Endothelial cell of umbilical vein (primary cell): ENCODE measurements around the gene STMN3. TPM values are rescaled to one million over a fixed set of nuclear protein-coding genes. Genes with fewer than 3 reads are reported as not detected.

ENCODE experiments used
- BruUV-seq: library from RNA; stranded (reverse); fragments of 400-500 nt; replicated peaks from 2 replicates; lab custom pipeline; 2021; lab: Mats Ljungman, UMichigan
- CTCF ChIA-PET: fragments of 300-600, 350-600 bp; sonication (Branson Sonifier 250); formaldehyde crosslinking; loops from one replicate; lab custom pipeline; 2021; ENCODE audit warnings: antibody characterized with exemption, inconsistent platforms; lab: Charles Lee
- POLR2A ChIA-PET: fragments of 300-600, 350-600 bp; sonication (Branson Sonifier 250); formaldehyde crosslinking; loops from one replicate; lab custom pipeline; 2021; ENCODE audit warnings: antibody characterized with exemption, inconsistent platforms; lab: Charles Lee
- DNase-seq: peaks from one replicate; pipeline ENCODE4 v3.0.0-alpha.2; 2011; ENCODE audit warnings: low read depth, low spot score
- FAIRE-seq: peaks from 2 replicates; lab custom pipeline; 2011; peaks lifted over from hg19 to GRCh38; lab: Jason Lieb, UNC
- H2AFZ ChIP-seq: 2 replicates; pipeline ENCODE4 v1.6.0; 2012; ENCODE audit warnings: low read depth, low read length, control low read depth, inconsistent platforms
- H3K27ac ChIP-seq: 2 replicates; pipeline ENCODE4 v1.5.1; 2011; ENCODE audit warnings: low read depth, mild to moderate bottlenecking, control low read depth, low read length, moderate library complexity; ENCODE audit not compliant: insufficient read depth
- H3K27me3 ChIP-seq, 2 experiments: 2 replicates each; pipeline versions ENCODE4 v1.6.0 to v1.6.1; 2011; ENCODE audit warnings: low read length in 2 of 2, mixed read lengths in 1 of 2; ENCODE audit not compliant: control insufficient read depth in 2 of 2, insufficient read depth in 2 of 2
- H3K36me3 ChIP-seq, 2 experiments: 2 replicates in 1 of 2; 3 replicates in 1 of 2; pipeline ENCODE4 v1.5.1; 2011; ENCODE audit warnings: low read length in 2 of 2, mild to moderate bottlenecking in 1 of 2, moderate library complexity in 1 of 2; ENCODE audit not compliant: control insufficient read depth in 2 of 2, insufficient read depth in 2 of 2; ENCODE audit errors: extremely low read depth in 1 of 2
- H3K4me1 ChIP-seq: 3 replicates; pipeline ENCODE4 v1.5.1; 2011; ENCODE audit warnings: mild to moderate bottlenecking, low read length; ENCODE audit not compliant: control insufficient read depth, insufficient read depth; ENCODE audit errors: extremely low read depth
- H3K4me2 ChIP-seq: 2 replicates; pipeline ENCODE4 v1.6.1; 2011; ENCODE audit warnings: low read length, control low read depth, mixed read lengths; ENCODE audit not compliant: insufficient read depth
- H3K4me3 ChIP-seq, 3 experiments: fragments of 200-600 bp in 1 of 3; sonication (generic), shearing (Covaris generic) in 1 of 3; replicated peaks in 1 of 3; 2 replicates each; pipeline ENCODE4 v1.5.1; 2011 to 2016; ENCODE audit warnings: control low read depth in 3 of 3, low read length in 3 of 3, mild to moderate bottlenecking in 2 of 3, inconsistent platforms in 1 of 3, low read depth in 1 of 3, moderate library complexity in 1 of 3; ENCODE audit not compliant: insufficient read depth in 1 of 3
- H3K79me2 ChIP-seq: 2 replicates; pipeline ENCODE4 v1.6.0; 2012; ENCODE audit warnings: low read length, inconsistent platforms; ENCODE audit not compliant: control insufficient read depth, insufficient read depth
- H3K9ac ChIP-seq: replicated peaks from 2 replicates; pipeline ENCODE3; 2011; ENCODE audit warnings: low read length, control low read depth; ENCODE audit not compliant: insufficient read depth; ENCODE audit errors: extremely low read depth
- H3K9me1 ChIP-seq: replicated peaks from 3 replicates; pipeline ENCODE4 v1.6.0; 2011; ENCODE audit warnings: mild to moderate bottlenecking, low read length; ENCODE audit not compliant: control insufficient read depth, insufficient read depth; ENCODE audit errors: extremely low read depth
- H3K9me3 ChIP-seq: replicated peaks from 2 replicates; pipeline ENCODE4 v1.5.1; 2012; ENCODE audit warnings: low read length, inconsistent platforms; ENCODE audit not compliant: control insufficient read depth, insufficient read depth
- H4K20me1 ChIP-seq: replicated peaks from 2 replicates; pipeline ENCODE3; 2011; ENCODE audit warnings: mild to moderate bottlenecking, low read length; ENCODE audit not compliant: control insufficient read depth, insufficient read depth; ENCODE audit errors: extremely low read depth
- CTCF ChIP-seq, 2 donors: IDR thresholded peaks; 1 replicate in 1 of 2; 2 replicates in 1 of 2; pipeline ENCODE4 v1.5.1; 2011; ENCODE audit warnings: low read length in 2 of 2, mild to moderate bottlenecking in 2 of 2, moderate library complexity in 2 of 2, control low read depth in 1 of 2, inconsistent platforms in 1 of 2, low read depth in 1 of 2; ENCODE audit not compliant: insufficient read depth in 1 of 2; ENCODE audit errors: extremely low read depth in 1 of 2
- EZH2 ChIP-seq: IDR thresholded peaks from 2 replicates; pipeline ENCODE4 v1.6.1; 2012; ENCODE audit warnings: borderline replicate concordance, low read depth, mild to moderate bottlenecking, moderate library complexity, low read length, inconsistent platforms; ENCODE audit not compliant: severe bottlenecking
- FOS ChIP-seq: IDR thresholded peaks from 2 replicates; pipeline ENCODE4 v1.6.1; 2011; ENCODE audit warnings: mild to moderate bottlenecking, low read length, moderate library complexity, borderline replicate concordance; ENCODE audit not compliant: insufficient read depth
- GATA2 ChIP-seq: IDR thresholded peaks from 2 replicates; pipeline ENCODE4 v1.7.0; 2011; ENCODE audit warnings: low read depth, mild to moderate bottlenecking, moderate library complexity, mixed read lengths, low read length; ENCODE audit not compliant: insufficient read length, insufficient read depth
- JUN ChIP-seq: IDR thresholded peaks from 2 replicates; pipeline ENCODE4 v1.6.1; 2011; ENCODE audit warnings: borderline replicate concordance, low read depth; ENCODE audit not compliant: insufficient read length, insufficient read depth
- MAX ChIP-seq: IDR thresholded peaks from 2 replicates; pipeline ENCODE4 v1.6.1; 2011; ENCODE audit not compliant: insufficient read depth, insufficient read length
- MYC ChIP-seq: IDR thresholded peaks from one replicate; pipeline ENCODE4 v1.6.1; 2011; ENCODE audit warnings: mild to moderate bottlenecking, low read depth, low read length
- POLR2A ChIP-seq: IDR thresholded peaks from 2 replicates; pipeline ENCODE4 v1.6.1; 2012; ENCODE audit warnings: low read depth, mild to moderate bottlenecking, control low read depth, low read length
- POLR2AphosphoS5 ChIP-seq: IDR thresholded peaks from 2 replicates; pipeline ENCODE4 v1.6.1; 2012; ENCODE audit warnings: low read depth, mild to moderate bottlenecking, control low read depth, low read length, moderate library complexity; ENCODE audit not compliant: insufficient read depth
- dilution Hi-C: fragments of 300-500 bp; cut with MboI; formaldehyde crosslinking; loops from one replicate; pipeline ENCODE4 v1.15.0; 2019; ENCODE audit warnings: low sequenced_read_pairs; ENCODE audit not compliant: extremely low pct_ligation_motif_present
- intact Hi-C: fragments of 100-400 bp; cut with micrococcal nuclease; formaldehyde crosslinking; loops from one replicate; pipeline ENCODE4 v1.10.0; 2022
- polyA plus RNA-seq, 4 experiments: library from polyadenylated mRNA; depleted of rRNA in 3 of 4; stranded (reverse) in 3 of 4; unstranded in 1 of 4; fragments of >200 nt; gene quantifications; 2 replicates each; pipeline versions ENCODE4 v1.2.1 to v1.2.3, GENCODE V29; 2011 to 2012; ENCODE audit warnings: missing spikeins in 1 of 4
- total RNA-seq: library from RNA; stranded (reverse); gene quantifications from 2 replicates; pipeline ENCODE4 v1.2.3, GENCODE V29; 2021

The STMN3 gene
- total and polyA plus RNA-seq, 2 donors (not counting 3 experiments of a cell fraction or from before 2014, with no cell fraction given), result 1.7 to 4.7 TPM

GRCh38 chr20:63598479-63599395, 54.5 kb downstream of the STMN3 start:
- DNase-seq, result no peak
- Histone ChIP-seq H3K4me1 (no peaks in the 10 kb centered on the region), H3K79me2 (no peaks in the 10 kb centered on the region), H3K9me3 (no peaks in the 10 kb centered on the region), H3K27ac (no peak overlapping the region), H2AFZ (no peak overlapping the region), H3K27me3 (no peaks in the 10 kb centered on the region), H3K36me3 (peaks cover 3 to 19% of the 10 kb centered on the region in 2 experiments), H3K4me2 (no peak overlapping the region), H3K4me3 (no peak overlapping the region), H4K20me1 (no peaks in the 10 kb centered on the region), H3K9me1 (no peaks in the 10 kb centered on the region), H3K9ac (no peak overlapping the region)
- POLR2A ChIA-PET, result no interaction called here
- CTCF ChIA-PET, result no interaction called here
- no peak for FAIRE-seq
- intact Hi-C loops (loop anchor here (10.0 kb wide), 1 partner anchor 434 kb away; no protein-coding TSS in a partner anchor), dilution Hi-C loops (no loop called here)
- BruUV-seq, result no TSS peak
- TF ChIP-seq POLR2A (no peak), CTCF (IDR thresholded peaks at IDR 0.05; ENCODE audit: extremely low read depth in 1 of 2, insufficient read depth in 1 of 2, low read depth in 1 of 2, low read length in 2 of 2) (no peak), MAX (no peak), MYC (no peak), JUN (no peak), POLR2AphosphoS5 (no peak), FOS (no peak), GATA2 (no peak), EZH2 (no peak)
